Loucy (cell line): ENCODE measurements around the gene RPUSD2.

Experiments
- EZH2phosphoT487 ChIP-seq: fragments of 200-600 bp; IDR thresholded peaks from 2 replicates; pipeline ENCODE4 v1.6.1; 2018; ENCODE audit warnings: antibody characterized with exemption, mild to moderate bottlenecking, moderate library complexity, borderline replicate concordance
- TF ChIP-seq, protein P1 (sequence below): fragments of 200-600 bp; sonication (generic); conservative IDR thresholded peaks from 2 replicates; pipeline ENCODE4 v1.5.1; 2014; ENCODE audit warnings: mild to moderate bottlenecking, antibody characterized with exemption, low read length

DNA sequence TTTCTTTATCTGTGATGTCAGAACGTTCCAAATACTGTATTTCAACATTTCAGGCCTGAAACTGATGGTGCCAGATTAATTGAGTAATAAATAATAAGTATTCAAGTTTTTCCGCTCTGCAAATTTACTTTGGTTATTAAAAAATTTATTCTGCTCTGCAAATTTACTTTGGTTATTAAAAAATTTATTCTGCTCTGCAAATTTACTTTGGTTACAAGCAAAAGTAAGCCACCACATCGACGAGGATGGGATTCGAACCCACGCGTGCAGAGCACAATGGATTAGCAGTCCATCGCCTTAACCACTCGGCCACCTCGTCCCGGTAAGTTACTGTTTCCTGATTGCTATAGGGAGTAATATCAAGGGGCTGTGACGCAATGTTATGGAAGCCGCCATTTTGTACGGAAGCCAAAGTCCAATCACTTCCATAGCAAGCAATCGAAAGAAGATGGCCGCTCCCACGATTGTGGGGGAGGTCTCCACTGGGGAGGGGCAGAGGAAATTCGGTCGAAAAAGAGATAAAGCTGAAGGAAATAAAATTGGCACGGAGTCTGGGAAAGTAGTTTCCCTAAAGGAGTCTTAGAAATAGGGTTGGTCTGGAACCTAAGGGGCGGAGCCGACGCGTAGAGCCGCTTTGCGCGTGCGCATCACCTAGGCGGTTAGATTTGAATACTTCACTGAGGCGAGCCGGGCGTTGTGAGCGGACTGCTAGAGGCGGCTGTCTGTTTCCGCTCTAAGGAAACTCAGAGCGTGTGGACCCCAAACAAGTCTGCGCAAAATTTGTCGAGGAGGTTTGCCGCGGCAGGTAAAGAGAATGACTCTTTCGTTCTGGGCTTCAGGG is 24.7 kb downstream of the RPUSD2 start, which contains the start of gene KNL1:
- TF ChIP-seq, protein P1, sequence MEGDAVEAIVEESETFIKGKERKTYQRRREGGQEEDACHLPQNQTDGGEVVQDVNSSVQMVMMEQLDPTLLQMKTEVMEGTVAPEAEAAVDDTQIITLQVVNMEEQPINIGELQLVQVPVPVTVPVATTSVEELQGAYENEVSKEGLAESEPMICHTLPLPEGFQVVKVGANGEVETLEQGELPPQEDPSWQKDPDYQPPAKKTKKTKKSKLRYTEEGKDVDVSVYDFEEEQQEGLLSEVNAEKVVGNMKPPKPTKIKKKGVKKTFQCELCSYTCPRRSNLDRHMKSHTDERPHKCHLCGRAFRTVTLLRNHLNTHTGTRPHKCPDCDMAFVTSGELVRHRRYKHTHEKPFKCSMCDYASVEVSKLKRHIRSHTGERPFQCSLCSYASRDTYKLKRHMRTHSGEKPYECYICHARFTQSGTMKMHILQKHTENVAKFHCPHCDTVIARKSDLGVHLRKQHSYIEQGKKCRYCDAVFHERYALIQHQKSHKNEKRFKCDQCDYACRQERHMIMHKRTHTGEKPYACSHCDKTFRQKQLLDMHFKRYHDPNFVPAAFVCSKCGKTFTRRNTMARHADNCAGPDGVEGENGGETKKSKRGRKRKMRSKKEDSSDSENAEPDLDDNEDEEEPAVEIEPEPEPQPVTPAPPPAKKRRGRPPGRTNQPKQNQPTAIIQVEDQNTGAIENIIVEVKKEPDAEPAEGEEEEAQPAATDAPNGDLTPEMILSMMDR: no peak
- TF ChIP-seq EZH2phosphoT487: no peak
